Activated naive CD8-positive, alpha-beta T cell treated with anti-CD3 and anti-CD28 coated beads, Interleukin-2, amount 50 U/mL, for 24 hours (primary cell): ENCODE measurements around the gene WLS.

Source experiments
- ATAC-seq: fragments of 150-1000 bp; cut with Tn5 transposase; one replicate; pipeline ENCODE4 v1.10.0; 2021
- DNase-seq: peaks from one replicate; pipeline ENCODE4 v3.0.0; 2021
- H3K27ac Mint-ChIP-seq: one replicate; pipeline ENCODE4 v1.8.0; 2021; ENCODE audit warnings: mild to moderate bottlenecking, mixed read lengths
- H3K27me3 Mint-ChIP-seq: one replicate; pipeline ENCODE4 v1.8.0; 2021; ENCODE audit warnings: mixed read lengths
- H3K36me3 Mint-ChIP-seq: one replicate; pipeline ENCODE4 v1.8.0; 2021; ENCODE audit warnings: low read depth, mixed read lengths
- H3K4me1 Mint-ChIP-seq: one replicate; pipeline ENCODE4 v1.8.0; 2021; ENCODE audit warnings: mixed read lengths
- H3K4me3 Mint-ChIP-seq: one replicate; pipeline ENCODE4 v1.8.0; 2021; ENCODE audit warnings: mild to moderate bottlenecking, moderate library complexity, mixed read lengths
- H3K9me3 Mint-ChIP-seq: one replicate; pipeline ENCODE4 v1.8.0; 2021; ENCODE audit warnings: mixed read lengths

The WLS gene

DNA sequence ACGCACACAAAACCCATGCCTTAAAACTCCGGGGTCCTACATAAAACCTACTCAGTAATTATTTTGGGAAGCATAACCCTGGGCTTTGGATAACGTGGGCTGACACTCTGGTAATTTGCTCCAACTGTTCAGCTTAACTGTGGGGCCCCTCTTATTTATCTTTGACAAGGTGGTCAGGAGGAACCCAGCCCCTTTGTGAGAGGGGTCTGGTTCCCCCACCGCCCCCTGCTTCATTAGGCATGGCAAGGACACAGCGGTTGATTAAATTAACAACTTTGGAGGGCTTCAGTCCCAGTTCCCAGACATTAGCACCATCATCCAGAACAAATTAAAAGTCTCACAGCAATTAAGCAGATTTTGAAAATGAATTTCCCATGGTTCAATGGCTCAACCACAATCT is 14.7 kb downstream of the WLS start:
- Mint-ChIP-seq H3K9me3 (no peaks in the 10 kb centered on the region), H3K36me3 (no peaks in the 10 kb centered on the region), H3K4me3 (no peak overlapping the region), H3K27ac (no peak overlapping the region), H3K27me3 (peaks cover 2% of the 10 kb centered on the region), H3K4me1 (no peaks in the 10 kb centered on the region)
- DNase-seq, result no peak
- ATAC-seq, result no peak

GRCh38 chr1:68217060-68217554 is 15.2 kb downstream of the WLS start:
- no peak for DNase-seq
- ATAC-seq, result no peak
- no peaks in the 10 kb centered on the region for H3K36me3 Mint-ChIP-seq

DNA sequence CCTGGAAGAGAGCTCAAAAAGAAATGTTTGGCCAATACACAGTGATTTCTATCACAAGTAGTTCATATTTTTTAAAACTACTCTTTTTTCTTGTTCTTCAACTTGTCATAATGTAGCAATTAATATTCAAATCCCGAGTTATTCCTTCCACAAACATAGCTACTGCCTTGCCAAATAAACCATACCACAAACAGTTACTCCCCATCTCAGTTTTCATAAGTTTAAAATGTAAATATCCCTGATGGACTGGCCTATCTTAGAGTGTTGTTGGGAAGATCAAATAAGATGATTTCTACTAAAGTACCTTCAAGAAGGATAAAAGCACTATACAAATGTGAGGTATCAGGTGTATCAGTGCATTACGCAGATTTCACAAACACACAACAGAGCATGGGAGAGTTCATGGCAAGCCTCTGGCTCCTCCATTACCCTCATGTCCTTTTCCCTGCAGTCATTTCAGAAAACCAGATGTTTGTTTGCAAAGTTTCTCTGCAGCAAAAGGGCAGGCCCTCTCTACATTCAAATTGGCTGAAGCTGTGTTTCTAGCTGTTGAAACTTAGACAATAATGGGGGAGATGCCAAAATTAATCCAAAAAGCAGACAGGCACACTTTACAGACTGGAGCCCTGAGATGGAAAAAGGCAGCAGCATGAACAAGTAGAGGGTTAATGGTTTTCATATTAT is 16.1 kb downstream of the WLS start:
- H3K27ac Mint-ChIP-seq, result no peak overlapping the region
- DNase-seq (no peak), ATAC-seq (no peak)
- H3K36me3 Mint-ChIP-seq, result no peaks in the 10 kb centered on the region
- H3K27me3 Mint-ChIP-seq, result peaks cover 2% of the 10 kb centered on the region
- no peaks in the 10 kb centered on the region for H3K4me1 Mint-ChIP-seq
- no peaks in the 10 kb centered on the region for H3K9me3 Mint-ChIP-seq
- H3K4me3 Mint-ChIP-seq, result no peak overlapping the region

More at GRCh38 chr1:68217060-68217554, 15.2 kb downstream of the WLS start:
- no peak overlapping the region for H3K4me3 Mint-ChIP-seq
- no peak overlapping the region for H3K27ac Mint-ChIP-seq
- H3K9me3 Mint-ChIP-seq, result no peaks in the 10 kb centered on the region
- H3K27me3 Mint-ChIP-seq, result peaks cover 2% of the 10 kb centered on the region
- H3K4me1 Mint-ChIP-seq, result no peaks in the 10 kb centered on the region

- no peaks in the 10 kb centered on the region for H3K4me1 Mint-ChIP-seq
- no peaks in the 10 kb centered on the region for H3K9me3 Mint-ChIP-seq
- H3K36me3 Mint-ChIP-seq, result no peaks in the 10 kb centered on the region
- ATAC-seq (no peak), DNase-seq (no peak)
- no peak overlapping the region for H3K4me3 Mint-ChIP-seq
- H3K27me3 Mint-ChIP-seq, result peaks cover 2% of the 10 kb centered on the region
- no peak overlapping the region for H3K27ac Mint-ChIP-seq
Measured at GRCh38 chr1:68213843-68214242, 18.5 kb downstream of the WLS start.

- Mint-ChIP-seq H3K27ac (no peak overlapping the region), H3K4me1 (no peaks in the 10 kb centered on the region), H3K4me3 (no peak overlapping the region), H3K36me3 (no peaks in the 10 kb centered on the region), H3K9me3 (no peaks in the 10 kb centered on the region), H3K27me3 (no peaks in the 10 kb centered on the region)
- ATAC-seq, result no peak
- no peak for DNase-seq
Measured at GRCh38 chr1:68211761-68212380, 20.5 kb downstream of the WLS start.

DNA sequence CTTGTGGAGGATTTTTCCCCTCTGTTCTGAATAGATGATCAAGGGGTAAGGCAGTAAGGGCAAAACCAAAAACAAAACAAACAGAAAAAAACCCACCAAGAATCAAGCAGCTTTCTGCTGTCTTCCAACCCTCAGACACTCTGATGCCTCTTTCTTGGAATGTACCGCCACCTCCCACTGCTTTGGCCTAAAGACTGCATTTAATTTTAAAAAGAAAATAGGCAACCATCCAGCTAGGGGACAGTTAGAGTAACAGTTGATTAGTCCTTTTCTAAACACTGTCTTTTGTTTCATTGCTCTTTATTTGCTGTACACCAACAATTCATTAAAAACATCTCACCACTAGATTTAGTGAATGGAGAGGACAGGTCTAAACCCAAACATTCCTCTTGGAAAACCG is 21.5 kb downstream of the WLS start:
- H3K9me3 Mint-ChIP-seq, result no peaks in the 10 kb centered on the region

DNA sequence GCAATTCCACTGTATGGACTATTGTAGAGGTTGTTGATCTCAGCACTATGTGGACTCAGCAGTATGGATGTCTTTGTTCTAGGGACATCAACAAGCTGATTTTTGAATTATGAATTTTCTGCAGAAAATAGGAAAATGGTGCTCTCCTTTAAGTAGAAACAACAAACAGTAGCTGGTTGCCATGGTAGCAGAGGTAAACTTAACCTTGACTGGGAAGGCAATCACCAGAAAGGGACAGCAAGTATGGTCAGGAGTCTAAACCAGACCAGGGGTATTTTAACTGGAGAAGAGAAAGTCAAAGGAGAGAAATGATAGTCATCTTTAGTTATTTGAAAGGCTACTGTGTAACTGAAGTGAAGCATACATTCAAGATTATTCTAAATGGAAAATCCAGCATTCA is 22.3 kb downstream of the WLS start:
- ATAC-seq, result no peak
- no peak overlapping the region for H3K27ac Mint-ChIP-seq
- no peaks in the 10 kb centered on the region for H3K4me1 Mint-ChIP-seq
- H3K9me3 Mint-ChIP-seq, result no peaks in the 10 kb centered on the region
- no peak for DNase-seq
- H3K36me3 Mint-ChIP-seq, result no peaks in the 10 kb centered on the region
- no peak overlapping the region for H3K4me3 Mint-ChIP-seq
- no peaks in the 10 kb centered on the region for H3K27me3 Mint-ChIP-seq

More for the DNA sequence above, 21.5 kb downstream of the WLS start:
- DNase-seq (no peak), ATAC-seq (no peak)
- no peaks in the 10 kb centered on the region for H3K27me3 Mint-ChIP-seq
- no peak overlapping the region for H3K27ac Mint-ChIP-seq
- no peaks in the 10 kb centered on the region for H3K4me1 Mint-ChIP-seq
- no peaks in the 10 kb centered on the region for H3K36me3 Mint-ChIP-seq
- H3K4me3 Mint-ChIP-seq, result no peak overlapping the region

DNA sequence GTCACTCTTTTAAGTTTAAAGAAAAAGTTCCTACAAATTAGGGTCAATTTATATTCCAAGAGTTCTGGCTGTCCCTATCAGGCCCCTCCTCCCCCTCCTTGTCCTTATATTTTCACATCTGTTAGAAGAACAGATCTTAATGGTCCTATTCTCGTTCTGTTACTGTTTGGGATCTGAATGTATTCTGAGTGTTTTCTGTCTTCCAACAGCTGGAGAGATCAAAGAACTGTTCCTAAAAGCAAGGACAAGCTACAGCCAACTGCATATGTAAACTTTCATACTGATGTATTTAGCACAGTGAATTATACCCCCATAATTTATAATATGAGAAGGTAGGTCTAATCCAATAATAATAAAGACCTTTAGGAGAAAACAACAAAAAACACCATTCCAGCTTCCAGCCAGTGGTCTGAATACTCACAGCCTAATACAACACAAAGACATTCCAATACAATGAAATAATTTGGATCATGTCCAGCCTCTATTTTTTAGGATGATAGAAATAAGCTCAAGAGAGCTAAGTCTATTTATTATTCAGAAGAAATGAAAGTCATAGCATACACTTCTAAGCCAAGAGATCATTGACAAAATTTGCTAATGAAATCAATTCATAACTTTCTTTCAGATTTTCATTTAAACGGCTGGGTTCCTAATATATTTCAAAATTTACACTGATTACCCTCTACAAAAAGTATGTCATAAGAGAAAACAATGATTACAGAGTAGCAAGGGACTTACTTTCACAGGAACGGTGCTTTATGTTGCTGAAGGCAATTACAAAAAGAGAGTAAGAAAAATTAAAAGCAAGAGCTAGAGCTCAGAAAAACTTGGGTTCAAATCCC is 25.3 kb downstream of the WLS start:
- Mint-ChIP-seq H3K4me1 (no peaks in the 10 kb centered on the region), H3K27me3 (no peaks in the 10 kb centered on the region), H3K36me3 (no peaks in the 10 kb centered on the region), H3K9me3 (no peaks in the 10 kb centered on the region), H3K27ac (no peak overlapping the region), H3K4me3 (no peak overlapping the region)
- ATAC-seq, result no peak
- no peak for DNase-seq

DNA sequence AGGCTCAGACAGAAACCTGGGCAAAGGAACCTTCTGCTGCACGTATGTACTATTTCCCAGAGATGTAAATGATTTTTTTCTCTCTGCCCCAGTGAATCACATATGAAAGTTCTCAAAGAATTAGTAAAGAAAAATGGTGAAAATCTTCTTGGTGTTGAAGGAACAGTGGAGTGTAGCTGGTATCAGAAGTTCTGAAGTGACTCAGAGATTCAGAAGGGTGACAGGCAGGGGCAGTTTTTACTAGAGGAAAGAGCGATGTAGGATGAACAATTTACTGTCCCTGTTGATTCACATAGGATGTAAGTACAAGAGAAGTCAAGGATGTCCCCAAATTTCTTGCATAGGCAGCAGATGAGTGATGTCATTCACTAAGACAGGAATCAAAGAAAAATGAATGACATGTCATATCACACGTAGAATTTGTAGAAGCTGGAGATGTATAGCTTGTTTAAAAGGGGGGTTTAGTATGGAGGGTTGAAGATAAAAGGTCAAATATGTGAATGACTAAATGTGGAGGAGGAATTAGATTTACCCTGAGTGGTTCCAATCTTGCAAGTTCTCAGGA is 26.4 kb downstream of the WLS start:
- H3K27me3 Mint-ChIP-seq, result no peaks in the 10 kb centered on the region
- ATAC-seq (no peak), DNase-seq (no peak)
- no peaks in the 10 kb centered on the region for H3K36me3 Mint-ChIP-seq
- no peak overlapping the region for H3K4me3 Mint-ChIP-seq
- H3K9me3 Mint-ChIP-seq, result no peaks in the 10 kb centered on the region
- no peaks in the 10 kb centered on the region for H3K4me1 Mint-ChIP-seq
- no peak overlapping the region for H3K27ac Mint-ChIP-seq

DNA sequence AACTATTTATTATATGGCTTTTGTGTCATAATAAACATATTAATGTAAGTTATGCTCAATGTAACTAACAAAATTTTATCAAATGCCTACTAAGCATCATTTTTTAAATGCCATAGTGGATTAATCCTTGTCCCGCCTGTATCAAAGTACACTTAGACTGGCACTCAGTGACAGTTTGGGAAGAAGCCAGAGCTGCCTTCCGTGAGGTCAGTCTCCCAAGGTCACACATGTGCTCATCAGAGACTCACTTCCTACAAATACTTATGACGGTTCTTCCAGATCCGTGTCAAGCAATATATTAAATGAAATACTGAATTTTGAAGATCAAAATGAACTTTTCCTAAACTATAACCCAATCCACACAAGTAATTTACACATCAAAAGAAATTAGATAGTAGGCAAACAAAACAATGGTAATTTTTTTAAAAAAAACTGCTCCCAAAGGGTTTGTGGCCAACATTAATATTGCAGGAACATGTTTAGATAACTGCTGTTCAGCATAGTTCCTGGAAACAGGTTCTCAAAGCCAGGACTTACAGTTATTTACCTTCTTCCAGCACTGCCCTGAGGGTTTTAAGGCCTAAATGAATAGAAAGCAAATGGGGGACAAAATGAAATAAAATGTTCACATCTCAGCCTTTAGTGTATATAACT is 27.2 kb downstream of the WLS start:
- no peaks in the 10 kb centered on the region for H3K27me3 Mint-ChIP-seq
- H3K36me3 Mint-ChIP-seq, result no peaks in the 10 kb centered on the region
- DNase-seq, result no peak
- H3K27ac Mint-ChIP-seq, result no peak overlapping the region
- no peak for ATAC-seq
- no peaks in the 10 kb centered on the region for H3K9me3 Mint-ChIP-seq
- H3K4me3 Mint-ChIP-seq, result no peak overlapping the region
- H3K4me1 Mint-ChIP-seq, result no peaks in the 10 kb centered on the region

GRCh38 chr1:68202239-68202832 is 30.0 kb downstream of the WLS start:
- no peak for ATAC-seq
- H3K36me3 Mint-ChIP-seq, result no peaks in the 10 kb centered on the region
- H3K27me3 Mint-ChIP-seq, result no peaks in the 10 kb centered on the region
- H3K9me3 Mint-ChIP-seq, result no peaks in the 10 kb centered on the region
- H3K4me3 Mint-ChIP-seq, result no peak overlapping the region
- DNase-seq, result no peak
- H3K27ac Mint-ChIP-seq, result no peak overlapping the region
- H3K4me1 Mint-ChIP-seq, result no peaks in the 10 kb centered on the region

GRCh38 chr1:68201546-68202238 is 30.6 kb downstream of the WLS start:
- no peak overlapping the region for H3K4me3 Mint-ChIP-seq
- DNase-seq (no peak), ATAC-seq (no peak)
- no peaks in the 10 kb centered on the region for H3K9me3 Mint-ChIP-seq
- H3K4me1 Mint-ChIP-seq, result no peaks in the 10 kb centered on the region
- no peaks in the 10 kb centered on the region for H3K36me3 Mint-ChIP-seq
- H3K27ac Mint-ChIP-seq, result no peak overlapping the region
- no peaks in the 10 kb centered on the region for H3K27me3 Mint-ChIP-seq

DNA sequence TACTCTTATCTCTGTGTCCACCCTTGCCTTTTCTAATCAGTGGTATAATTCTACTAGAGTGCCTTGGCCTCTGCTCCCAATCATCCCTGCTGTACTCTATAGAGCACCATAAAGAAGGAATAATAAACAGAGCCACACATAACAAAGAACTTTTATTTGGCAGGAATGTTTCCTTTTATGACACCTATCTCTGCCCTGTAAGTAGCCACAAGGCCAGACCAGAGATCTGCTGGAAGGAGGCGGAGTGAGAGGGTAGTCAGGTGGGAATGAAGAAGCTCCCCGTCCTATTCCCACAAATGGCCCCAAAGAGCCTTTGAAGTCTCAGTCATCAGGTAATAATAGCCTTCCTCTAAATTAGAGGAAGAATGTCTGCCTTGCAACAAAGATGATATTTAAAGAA is 32.7 kb downstream of the WLS start:
- H3K9me3 Mint-ChIP-seq, result no peaks in the 10 kb centered on the region
- ATAC-seq (no peak), DNase-seq (no peak)
- H3K4me1 Mint-ChIP-seq, result no peaks in the 10 kb centered on the region
- no peaks in the 10 kb centered on the region for H3K36me3 Mint-ChIP-seq
- no peak overlapping the region for H3K27ac Mint-ChIP-seq
- H3K4me3 Mint-ChIP-seq, result no peak overlapping the region
- H3K27me3 Mint-ChIP-seq, result peaks cover 2% of the 10 kb centered on the region
